K562 (cell line): ENCODE results near the gene MYO1A. TPM values are rescaled to one million over a fixed set of nuclear protein-coding genes. Genes with fewer than 3 reads are reported as not detected.

ENCODE experiments used
- ARNT ChIP-seq, 2 experiments: fragments of 450-650 bp; IDR thresholded peaks; 2 replicates each; pipeline ENCODE4 v1.6.1; 2016; ENCODE audit warnings: mild to moderate bottlenecking in 1 of 2
- MAFG ChIP-seq: fragments of 450-650 bp; conservative IDR thresholded peaks from 2 replicates; pipeline ENCODE4 v1.6.1; 2016; ENCODE audit warnings: missing genetic modification characterization, missing compliant biosample characterization
- MIER1 ChIP-seq: fragments of 450-650 bp; IDR thresholded peaks from 2 replicates; pipeline ENCODE4 v1.6.1; 2016; ENCODE audit warnings: antibody characterized with exemption, mild to moderate bottlenecking, low read depth
- ZNF316 ChIP-seq: fragments of 450-650 bp; IDR thresholded peaks from 2 replicates; pipeline ENCODE4 v1.6.1; 2016
- ZNF583 ChIP-seq: fragments of 250-450 bp; sonication (Bioruptor Pico); IDR thresholded peaks from 2 replicates; pipeline ENCODE4 v1.4.0; 2020
- polyA plus RNA-seq, 8 experiments: library from polyadenylated mRNA; depleted of rRNA in 4 of 8; stranded (reverse) in 5 of 8; unstranded in 3 of 8; fragments of >200 nt; fragmentation: Nextera tagmentation in 2 of 8; fragmentation: Illumina TruSeq in 1 of 8; extraction: Ambion mirVana in 2 of 8; extraction: Trizol in 1 of 8; gene quantifications; 2 replicates each; pipeline versions ENCODE4 v1.2.1 to v1.2.3, GENCODE V29; 2011 to 2014; ENCODE audit warnings: inconsistent platforms in 1 of 8, missing spikeins in 1 of 8
- total RNA-seq, 7 experiments: library from RNA; depleted of rRNA in 6 of 7; stranded (reverse); fragments of >200 nt in 6 of 7; fragmentation: Illumina TruSeq in 2 of 7; extraction: Trizol in 2 of 7; gene quantifications; 2 replicates each; pipeline versions ENCODE4 v1.2.1 to v1.2.3, GENCODE V29; 2011 to 2021; ENCODE audit warnings: low replicate concordance in 1 of 7
- TF ChIP-seq, protein P1 (sequence below): sonication (generic); formaldehyde crosslinking; IDR thresholded peaks from 2 replicates; pipeline ENCODE4 v1.8.0; 2022; ENCODE audit warnings: mild to moderate bottlenecking, low read depth, missing genetic modification reagents
- TF ChIP-seq, protein P2 (sequence below): fragments of 250-450 bp; sonication (Bioruptor Pico); IDR thresholded peaks from 2 replicates; pipeline ENCODE4 v1.4.0; 2020; ENCODE audit warnings: borderline replicate concordance
- TF ChIP-seq, protein P3 (sequence below): sonication (generic); formaldehyde crosslinking; IDR thresholded peaks from 2 replicates; pipeline ENCODE4 v1.8.0; 2022; ENCODE audit warnings: missing genetic modification reagents, mild to moderate bottlenecking, borderline replicate concordance
- TF ChIP-seq, protein P4 (sequence below): fragments of 450-650 bp; IDR thresholded peaks from 2 replicates; pipeline ENCODE4 v1.6.1; 2016; ENCODE audit warnings: antibody characterized with exemption

MYO1A gene
- total and polyA plus RNA-seq, 9 of the 15 experiments (the other 6 are each of a cell fraction or from before 2014, with no cell fraction given): 0.03 to 0.29 (median 0.14) TPM; not detected in 2

DNA sequence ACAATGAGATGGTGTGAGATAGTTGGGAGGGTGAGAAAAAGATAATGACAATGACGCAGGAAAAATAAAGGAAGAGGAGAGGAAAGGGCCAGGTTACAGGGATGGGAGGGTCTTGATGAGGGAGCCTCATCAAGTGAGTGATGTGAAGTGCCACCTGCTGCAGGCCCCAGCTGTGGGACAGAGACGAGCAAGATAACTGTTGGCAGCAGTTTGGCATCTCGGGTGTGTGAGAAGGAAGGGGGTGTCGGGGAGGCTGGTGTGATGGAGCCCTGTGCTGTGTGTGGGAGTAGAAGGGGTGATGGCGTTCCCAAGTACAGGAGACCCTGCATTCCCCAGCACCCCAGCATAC, 22.1 kb downstream of the MYO1A start (continued):
- TF ChIP-seq, protein P1, sequence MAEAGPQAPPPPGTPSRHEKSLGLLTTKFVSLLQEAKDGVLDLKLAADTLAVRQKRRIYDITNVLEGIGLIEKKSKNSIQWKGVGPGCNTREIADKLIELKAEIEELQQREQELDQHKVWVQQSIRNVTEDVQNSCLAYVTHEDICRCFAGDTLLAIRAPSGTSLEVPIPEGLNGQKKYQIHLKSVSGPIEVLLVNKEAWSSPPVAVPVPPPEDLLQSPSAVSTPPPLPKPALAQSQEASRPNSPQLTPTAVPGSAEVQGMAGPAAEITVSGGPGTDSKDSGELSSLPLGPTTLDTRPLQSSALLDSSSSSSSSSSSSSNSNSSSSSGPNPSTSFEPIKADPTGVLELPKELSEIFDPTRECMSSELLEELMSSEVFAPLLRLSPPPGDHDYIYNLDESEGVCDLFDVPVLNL (CRISPR knock-in tag): no peak
- TF ChIP-seq, protein P2, sequence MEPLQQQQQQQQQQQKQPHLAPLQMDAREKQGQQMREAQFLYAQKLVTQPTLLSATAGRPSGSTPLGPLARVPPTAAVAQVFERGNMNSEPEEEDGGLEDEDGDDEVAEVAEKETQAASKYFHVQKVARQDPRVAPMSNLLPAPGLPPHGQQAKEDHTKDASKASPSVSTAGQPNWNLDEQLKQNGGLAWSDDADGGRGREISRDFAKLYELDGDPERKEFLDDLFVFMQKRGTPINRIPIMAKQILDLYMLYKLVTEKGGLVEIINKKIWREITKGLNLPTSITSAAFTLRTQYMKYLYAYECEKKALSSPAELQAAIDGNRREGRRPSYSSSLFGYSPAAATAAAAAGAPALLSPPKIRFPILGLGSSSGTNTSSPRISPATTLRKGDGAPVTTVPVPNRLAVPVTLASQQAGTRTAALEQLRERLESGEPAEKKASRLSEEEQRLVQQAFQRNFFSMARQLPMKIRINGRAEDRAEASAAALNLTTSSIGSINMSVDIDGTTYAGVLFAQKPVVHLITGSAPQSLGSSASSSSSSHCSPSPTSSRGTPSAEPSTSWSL (CRISPR knock-in tag): no peak
- TF ChIP-seq, protein P3, sequence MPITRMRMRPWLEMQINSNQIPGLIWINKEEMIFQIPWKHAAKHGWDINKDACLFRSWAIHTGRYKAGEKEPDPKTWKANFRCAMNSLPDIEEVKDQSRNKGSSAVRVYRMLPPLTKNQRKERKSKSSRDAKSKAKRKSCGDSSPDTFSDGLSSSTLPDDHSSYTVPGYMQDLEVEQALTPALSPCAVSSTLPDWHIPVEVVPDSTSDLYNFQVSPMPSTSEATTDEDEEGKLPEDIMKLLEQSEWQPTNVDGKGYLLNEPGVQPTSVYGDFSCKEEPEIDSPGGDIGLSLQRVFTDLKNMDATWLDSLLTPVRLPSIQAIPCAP (CRISPR knock-in tag): no peak
- TF ChIP-seq MIER1: no peak
- TF ChIP-seq MAFG (tag): 0 out of 2 replicates have a peak, but pooled peaks have one; percentile 16
- TF ChIP-seq ARNT (IDR thresholded peaks at IDR 0.05): no peak
- TF ChIP-seq ZNF316: peak; percentile 51; the same call in 1 of the 2 replicates
- TF ChIP-seq ZNF583 (CRISPR knock-in tag): no peak
- TF ChIP-seq, protein P4, sequence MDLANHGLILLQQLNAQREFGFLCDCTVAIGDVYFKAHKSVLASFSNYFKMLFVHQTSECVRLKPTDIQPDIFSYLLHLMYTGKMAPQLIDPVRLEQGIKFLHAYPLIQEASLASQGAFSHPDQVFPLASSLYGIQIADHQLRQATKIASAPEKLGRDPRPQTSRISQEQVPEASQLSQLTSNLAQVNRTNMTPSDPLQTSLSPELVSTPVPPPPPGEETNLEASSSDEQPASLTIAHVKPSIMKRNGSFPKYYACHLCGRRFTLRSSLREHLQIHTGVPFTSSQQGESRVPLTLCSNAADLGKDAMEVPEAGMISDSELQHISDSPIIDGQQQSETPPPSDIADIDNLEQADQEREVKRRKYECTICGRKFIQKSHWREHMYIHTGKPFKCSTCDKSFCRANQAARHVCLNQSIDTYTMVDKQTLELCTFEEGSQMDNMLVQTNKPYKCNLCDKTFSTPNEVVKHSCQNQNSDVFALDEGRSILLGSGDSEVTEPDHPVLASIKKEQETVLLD: 0 out of 2 replicates have a peak, but pooled peaks have one; percentile 8
